Lower leg skin (tissue), 3 donors: Measurements from ENCODE around the gene DGKB.

Experiments
- POLR2A ChIP-seq, 2 donors: fragments of 450-650 bp; IDR thresholded peaks; one replicate each; pipeline ENCODE4 v1.6.1; 2016 to 2017; ENCODE audit warnings: antibody characterized with exemption in 2 of 2, mild to moderate bottlenecking in 1 of 2, moderate library complexity in 1 of 2
- TF ChIP-seq, protein P1 (sequence below), 3 donors: fragments of 450-650 bp; IDR thresholded peaks; one replicate each; pipeline ENCODE4 v1.5.1; 2016; ENCODE audit warnings: antibody characterized with exemption in 3 of 3, mild to moderate bottlenecking in 3 of 3, moderate library complexity in 2 of 3

GRCh38 chr7:14286036-14286435 is 616.5 kb downstream of the DGKB start:
- TF ChIP-seq POLR2A (IDR thresholded peaks at IDR 0.05), result no peak
- TF ChIP-seq, protein P1, sequence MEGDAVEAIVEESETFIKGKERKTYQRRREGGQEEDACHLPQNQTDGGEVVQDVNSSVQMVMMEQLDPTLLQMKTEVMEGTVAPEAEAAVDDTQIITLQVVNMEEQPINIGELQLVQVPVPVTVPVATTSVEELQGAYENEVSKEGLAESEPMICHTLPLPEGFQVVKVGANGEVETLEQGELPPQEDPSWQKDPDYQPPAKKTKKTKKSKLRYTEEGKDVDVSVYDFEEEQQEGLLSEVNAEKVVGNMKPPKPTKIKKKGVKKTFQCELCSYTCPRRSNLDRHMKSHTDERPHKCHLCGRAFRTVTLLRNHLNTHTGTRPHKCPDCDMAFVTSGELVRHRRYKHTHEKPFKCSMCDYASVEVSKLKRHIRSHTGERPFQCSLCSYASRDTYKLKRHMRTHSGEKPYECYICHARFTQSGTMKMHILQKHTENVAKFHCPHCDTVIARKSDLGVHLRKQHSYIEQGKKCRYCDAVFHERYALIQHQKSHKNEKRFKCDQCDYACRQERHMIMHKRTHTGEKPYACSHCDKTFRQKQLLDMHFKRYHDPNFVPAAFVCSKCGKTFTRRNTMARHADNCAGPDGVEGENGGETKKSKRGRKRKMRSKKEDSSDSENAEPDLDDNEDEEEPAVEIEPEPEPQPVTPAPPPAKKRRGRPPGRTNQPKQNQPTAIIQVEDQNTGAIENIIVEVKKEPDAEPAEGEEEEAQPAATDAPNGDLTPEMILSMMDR (IDR thresholded peaks at IDR 0.05), result no peak
